Stimulated activated CD8-positive, alpha-beta memory T cell treated with anti-CD3 and anti-CD28 coated beads, Interleukin-15, amount 100 ng/mL, for 4 hours (primary cell): ENCODE data around the gene CHMP4A.

ENCODE experiments used
- DNase-seq, 2 donors: peaks; one replicate each; pipeline ENCODE4 v3.0.0-alpha.2; 2020; ENCODE audit warnings: low read depth in 2 of 2

The CHMP4A gene

DNA sequence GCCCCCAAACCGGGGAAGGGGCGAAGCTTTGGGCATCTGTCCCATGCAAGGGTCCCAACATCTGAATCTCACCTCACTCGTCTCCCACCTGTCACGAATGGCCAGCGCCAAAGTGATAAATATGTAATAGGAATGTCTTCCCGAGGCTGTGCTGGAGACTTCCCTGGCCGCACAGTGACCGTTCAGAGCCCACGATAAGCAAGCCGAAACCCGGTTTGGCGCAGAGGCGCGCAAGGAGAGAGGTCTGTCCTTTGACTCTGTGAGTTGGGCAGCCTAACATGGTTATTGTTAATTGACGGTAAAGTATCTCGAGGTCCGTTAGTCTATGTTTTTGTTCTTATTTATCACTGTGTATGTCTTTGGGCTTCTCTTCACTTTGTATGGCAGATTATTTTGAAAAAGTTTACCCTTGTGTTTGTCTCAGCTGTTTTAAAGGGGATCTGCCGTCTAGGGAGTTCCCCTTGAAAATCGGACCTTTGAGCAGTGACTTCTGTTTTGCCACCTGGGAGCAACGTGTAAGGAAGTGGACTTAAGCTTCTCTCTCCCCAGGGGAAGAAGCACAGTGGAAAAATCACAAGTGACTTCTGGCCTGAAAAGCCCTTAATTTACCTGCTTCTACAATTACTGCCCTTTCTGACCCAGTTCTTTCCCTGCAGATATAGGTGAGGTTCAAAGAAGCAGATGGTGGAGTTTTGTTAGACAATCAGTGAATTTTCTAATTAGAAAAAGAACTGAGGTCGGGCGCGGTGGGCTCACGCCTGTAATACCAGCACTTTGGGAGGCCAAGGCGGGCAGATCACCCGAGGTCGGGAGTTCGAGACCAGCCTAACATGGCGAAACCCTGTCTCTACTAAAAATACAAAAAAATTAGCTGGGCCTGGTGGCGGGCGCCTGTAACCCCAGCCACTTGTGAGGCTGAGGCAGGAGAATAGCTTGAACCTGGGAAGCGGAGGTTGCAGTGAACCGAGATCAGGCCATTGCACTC lies 16.9 kb downstream of the CHMP4A start:
- DNase-seq: no peak

DNA sequence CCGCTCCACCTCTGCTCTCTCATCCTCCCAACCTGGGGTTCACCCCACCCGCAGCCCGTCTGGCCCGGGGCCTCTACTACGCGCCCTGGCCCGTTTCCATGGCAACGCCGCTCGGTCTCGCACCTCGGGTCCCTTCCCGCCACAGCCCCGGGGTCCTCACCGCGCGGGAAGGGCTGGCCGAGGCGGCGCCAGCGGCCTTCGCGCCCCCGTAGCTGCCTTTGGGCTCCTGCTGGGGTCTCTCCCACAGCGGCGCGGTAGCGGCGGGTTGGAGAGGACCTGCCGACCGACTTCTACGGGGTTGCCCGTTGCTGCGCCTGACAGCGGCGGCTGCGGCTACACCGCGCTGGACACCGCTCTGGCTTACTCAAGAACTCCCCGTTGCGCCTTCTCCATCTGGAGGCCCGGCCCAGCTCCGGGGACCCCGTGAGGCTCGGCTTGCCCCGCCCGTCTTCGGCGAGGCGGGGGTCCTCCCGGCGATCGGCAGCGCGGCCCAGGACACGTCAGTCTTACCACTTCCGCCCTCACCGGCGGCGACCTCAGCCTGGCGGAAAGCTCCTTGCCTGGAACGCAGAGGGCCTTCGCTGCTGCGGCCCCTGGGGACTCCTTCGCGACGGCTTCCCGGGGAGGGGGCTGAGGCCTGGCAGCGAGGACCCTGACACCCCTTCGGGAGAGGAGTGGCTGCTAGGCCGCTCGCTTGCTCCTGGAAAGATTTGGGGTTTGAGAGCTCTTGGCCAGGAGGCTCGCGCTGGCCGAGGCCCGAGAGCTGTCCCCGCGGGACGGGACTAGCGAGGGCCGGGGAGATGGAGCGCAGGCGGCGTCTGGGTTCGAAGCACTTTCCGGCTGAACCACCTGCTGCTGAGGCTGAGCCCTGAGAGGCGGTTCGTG lies 17.9 kb downstream of the CHMP4A start, which contains the start of gene TM9SF1:
Gene TM9SF1 (minus strand): TSS at position 256 of the 885 bp plus-strand sequence. CDS start 422 bp downstream, outside the sequence.
- DNase-seq: peak; percentile 74 to 80

GRCh38 chr14:24194873-24195185 lies 18.5 kb downstream of the CHMP4A start:
- no peak for DNase-seq

DNA sequence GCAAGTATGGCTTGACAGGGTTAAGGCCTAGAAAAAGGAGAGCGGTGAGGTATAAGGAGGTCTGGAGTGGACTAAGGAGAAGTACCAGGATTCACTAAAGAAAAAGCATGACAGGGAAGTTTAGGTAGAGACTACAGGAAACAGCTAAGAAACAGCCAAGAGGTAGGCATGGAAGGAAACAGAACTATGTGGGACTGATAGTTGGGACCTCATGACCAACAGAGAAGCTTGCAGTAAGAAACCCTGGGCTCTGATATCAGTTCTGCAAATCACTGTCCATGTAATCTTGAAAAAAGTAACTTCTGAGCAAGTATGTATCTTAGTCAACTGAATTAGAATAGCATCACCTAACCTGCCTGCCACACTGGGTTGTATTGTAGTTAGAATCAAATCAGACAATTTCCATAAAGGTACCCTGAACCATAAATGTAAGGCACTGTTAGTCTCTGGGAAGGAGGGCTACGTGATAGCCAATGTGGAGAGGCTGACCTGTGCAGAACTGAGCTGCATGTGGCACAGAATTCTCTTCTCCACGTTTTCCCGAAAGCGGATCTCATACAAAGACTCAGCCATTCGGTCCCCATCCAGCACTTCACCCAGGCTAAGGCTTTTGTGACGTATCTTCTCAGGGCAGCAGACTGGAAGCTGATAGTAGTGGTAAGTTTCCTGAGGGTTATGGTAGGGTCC lies 19.0 kb downstream of the CHMP4A start:
- DNase-seq: no peak

DNA sequence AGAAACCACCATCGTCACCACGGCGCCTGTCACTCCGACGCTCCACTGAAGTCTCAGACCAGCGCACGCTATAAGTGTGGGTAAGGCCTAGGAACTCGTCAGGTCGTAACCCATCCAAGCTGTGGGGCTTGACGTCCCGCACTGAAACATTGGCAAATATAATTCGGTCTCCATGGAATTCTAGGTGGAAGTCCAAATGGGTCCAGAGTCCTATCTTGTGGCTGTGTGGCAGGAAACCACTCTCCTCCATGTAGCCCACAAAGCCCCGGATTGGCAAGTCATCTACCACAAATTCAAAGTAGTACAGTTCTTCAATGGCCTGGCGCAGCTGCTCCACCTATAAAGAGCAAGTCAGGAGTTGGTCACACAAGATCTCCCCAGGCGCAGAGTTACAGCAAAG lies 20.4 kb downstream of the CHMP4A start:
- DNase-seq: no peak

GRCh38 chr14:24190416-24190815 lies 22.9 kb downstream of the CHMP4A start:
- no peak for DNase-seq

DNA sequence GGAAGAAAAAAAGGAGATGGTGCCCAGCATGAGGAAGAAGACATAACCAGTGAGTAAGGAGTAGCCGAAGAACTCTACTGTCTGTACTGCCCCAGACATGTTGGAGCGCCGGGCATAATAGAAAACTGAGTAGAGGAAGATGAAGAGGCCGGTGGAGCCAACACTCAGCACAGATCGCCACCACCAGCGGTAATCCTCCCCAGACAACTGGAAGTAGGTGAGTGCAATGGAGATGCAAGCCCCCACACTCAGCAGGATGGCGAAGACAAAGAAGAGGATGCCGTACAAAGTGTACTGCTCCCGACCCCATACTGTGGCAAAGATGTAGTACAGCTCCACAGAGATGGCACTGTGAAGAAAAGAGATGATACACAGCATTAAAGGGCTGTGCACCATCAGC lies 23.8 kb downstream of the CHMP4A start:
- no peak for DNase-seq

DNA sequence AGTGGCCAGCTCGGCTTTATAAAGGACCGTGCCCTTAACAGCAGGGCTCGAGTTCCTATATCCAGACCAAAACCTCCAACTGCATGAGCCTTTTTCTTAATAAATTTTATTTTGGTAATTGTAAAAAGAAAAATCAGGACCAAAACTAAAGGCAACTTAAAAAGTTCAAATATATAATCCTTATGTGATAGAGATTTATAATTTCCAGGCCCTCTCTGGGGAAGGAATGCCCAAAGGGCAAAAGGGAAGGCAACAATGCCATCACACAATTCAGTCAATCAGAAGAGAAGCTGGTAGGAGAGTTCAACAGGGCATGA lies 24.3 kb downstream of the CHMP4A start:
- no peak for DNase-seq

DNA sequence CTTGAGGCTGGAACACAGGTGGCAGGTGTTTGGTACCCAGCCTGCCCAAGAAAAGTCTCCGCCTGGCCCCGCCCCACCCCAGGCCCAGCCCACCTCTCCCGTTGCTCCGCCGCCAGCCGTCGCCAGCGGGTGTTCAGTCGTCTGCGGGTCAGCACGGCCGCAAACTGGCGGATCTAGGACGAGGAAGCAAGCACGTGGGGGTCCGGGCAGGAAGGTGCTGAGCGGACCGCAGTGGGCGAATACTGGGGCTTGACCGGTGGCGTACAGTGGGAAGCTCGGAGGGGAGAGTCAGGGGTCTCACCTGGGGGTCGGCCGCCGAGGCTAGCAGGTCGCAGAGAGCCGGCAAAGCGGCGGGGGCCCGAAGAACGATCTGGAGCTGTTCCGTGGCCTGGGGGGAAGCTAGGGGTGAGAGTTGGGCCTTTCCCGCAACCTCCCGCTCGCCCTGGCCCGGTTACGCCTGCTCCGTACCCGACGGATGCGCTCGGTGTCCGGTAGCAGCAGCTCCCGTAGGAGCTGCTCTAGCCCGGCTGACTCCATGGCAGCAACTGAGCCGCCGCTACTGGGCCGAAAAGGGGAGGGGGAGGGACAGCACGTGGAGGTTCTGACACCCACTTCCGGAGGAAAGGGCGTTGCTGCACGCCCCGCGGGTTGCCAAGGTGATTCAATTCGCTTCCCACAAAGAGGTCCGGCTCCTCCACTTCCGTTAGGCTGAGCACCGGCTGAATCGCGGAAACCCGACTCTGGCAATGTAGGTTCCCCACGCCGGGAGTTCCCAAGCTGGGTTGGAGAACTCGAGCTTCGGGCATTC lies 24.8 kb downstream of the CHMP4A start, which contains the start of gene IPO4:
Gene IPO4 (minus strand): TSS at position 566 of the 808 bp plus-strand sequence. CDS start 29 bp downstream, at position 537.
- DNase-seq: peak; percentile 89 to 94

GRCh38 chr14:24187539-24187915 lies 25.8 kb downstream of the CHMP4A start:
- DNase-seq: no peak

- no peak for DNase-seq
These were observed 26.3 kb downstream of the CHMP4A start for GRCh38 chr14:24186831-24187538.

GRCh38 chr14:24185741-24186140 lies 27.5 kb downstream of the CHMP4A start:
- DNase-seq: no peak

- no peak for DNase-seq
These were observed 28.3 kb downstream of the CHMP4A start for GRCh38 chr14:24185026-24185425.

- DNase-seq: no peak
These were observed 29.0 kb downstream of the CHMP4A start for GRCh38 chr14:24184104-24184970.

DNA sequence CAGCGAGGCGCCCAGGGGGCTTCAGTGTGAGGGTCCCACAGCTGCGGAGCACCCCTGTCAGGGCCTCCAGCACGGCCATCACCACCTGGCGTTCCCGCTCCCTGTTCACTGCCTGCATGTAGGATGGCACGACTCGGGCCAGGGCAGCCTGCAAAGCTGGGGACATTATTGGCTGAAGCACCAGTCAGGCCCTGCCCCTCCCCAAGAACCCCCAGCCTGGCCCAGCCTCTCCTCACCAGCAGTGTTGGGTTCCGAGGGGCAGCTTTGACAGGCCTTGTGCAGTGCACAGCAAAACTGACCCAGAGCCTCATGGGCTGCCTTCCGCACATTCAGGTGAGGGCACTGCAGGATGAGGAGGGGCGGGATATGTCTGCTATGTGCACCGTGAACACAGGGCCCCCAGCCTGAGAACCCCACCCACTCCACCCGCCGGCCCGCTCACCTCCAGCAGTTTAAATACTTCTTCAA lies 30.2 kb downstream of the CHMP4A start:
- no peak for DNase-seq

DNA sequence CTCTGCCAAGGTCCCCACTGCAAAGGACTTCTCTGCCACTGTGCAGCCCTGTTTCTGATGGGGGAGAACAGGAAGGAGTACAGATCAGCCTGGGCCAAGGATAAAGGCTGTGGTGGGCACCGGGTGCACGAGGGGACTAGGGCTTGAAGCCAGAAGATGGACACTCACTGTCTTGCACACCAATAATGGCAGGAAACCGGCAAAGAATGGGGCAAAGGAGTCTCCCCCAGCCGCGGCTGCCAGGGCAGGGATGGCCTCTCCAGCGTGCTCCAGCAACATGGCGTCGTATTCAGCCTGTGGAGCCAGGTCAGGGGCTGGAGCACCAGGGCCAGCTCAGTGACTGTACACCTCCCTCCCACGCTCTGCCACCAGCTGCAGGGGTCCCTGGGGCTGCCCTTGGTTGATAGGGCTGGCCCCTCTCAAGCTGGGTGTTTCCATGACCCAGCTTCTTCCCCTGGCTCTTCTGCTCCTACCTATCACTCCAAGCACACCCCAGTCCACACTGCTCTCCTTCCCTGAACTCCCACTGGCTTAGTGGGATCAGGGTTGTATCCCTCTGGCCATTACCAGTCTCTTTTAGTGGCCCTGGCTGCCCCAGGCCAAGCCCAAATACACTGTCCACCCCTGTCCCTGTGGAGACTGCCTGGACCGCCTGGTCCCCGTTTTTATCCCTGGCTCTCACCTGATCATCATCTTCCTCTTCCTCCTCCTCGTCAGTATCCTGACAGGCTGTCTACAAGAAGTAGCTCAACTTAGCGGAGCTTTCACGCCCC lies 31.0 kb downstream of the CHMP4A start:
- no peak for DNase-seq

DNA sequence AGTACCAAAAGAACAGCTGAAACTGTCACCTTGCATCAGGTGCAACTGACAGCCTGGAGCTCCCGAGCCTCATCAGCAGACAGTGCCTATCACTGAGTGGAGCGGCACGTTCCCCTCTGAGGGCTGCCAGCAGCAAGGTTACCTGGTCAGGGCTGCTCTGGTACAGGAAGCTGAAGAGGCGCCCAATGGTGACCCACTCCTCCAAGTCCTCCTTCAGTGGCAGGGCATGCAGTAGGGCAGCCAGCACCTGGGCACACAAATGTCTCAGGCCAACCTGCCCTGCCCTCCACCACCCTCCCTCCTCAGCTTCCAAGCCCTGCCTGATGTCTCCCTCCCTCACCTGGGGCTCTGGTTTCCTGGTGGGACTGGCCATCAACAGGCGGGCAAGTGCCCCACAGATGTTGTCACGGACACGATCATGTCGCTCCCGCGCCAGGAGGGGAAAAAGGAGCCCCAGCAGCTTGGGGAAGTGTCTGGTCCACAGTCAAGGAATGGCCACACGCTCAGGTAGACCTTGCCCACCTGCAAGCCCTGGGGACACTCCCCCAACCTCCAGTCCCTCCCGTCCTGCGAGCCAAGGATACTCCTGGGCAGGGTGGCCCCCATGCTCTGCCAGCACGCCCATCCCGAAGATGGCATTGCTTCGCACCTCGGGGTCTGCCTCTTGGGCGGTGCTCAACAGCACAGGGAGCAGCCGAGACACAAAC lies 31.8 kb downstream of the CHMP4A start:
- DNase-seq: no peak
